Loucy (cell line): Measurements from ENCODE around the gene CENPA.

Experiments
- H2AFZ ChIP-seq: fragments of 200-600 bp; sonication (generic); 2 replicates; pipeline ENCODE4 v1.6.0; 2016; ENCODE audit warnings: antibody characterized with exemption, mild to moderate bottlenecking, low read length, moderate library complexity
- H3F3A ChIP-seq: fragments of 200-600 bp; 2 replicates; pipeline ENCODE4 v1.6.0; 2016; ENCODE audit warnings: antibody characterized with exemption, low read depth, mild to moderate bottlenecking
- H3K27me3 ChIP-seq: fragments of 200-600 bp; sonication (generic); 2 replicates; pipeline ENCODE4 v1.6.1; 2014; ENCODE audit warnings: low read length, mild to moderate bottlenecking; ENCODE audit not compliant: insufficient read depth, poor library complexity, severe bottlenecking
- H3K36me3 ChIP-seq: fragments of 200-600 bp; sonication (generic); 2 replicates; pipeline ENCODE4 v1.6.1; 2016; ENCODE audit warnings: low read length; ENCODE audit not compliant: insufficient read depth
- H3K4me1 ChIP-seq: fragments of 200-600 bp; sonication (generic); 2 replicates; pipeline ENCODE4 v1.5.1; 2014; ENCODE audit warnings: low read length, mild to moderate bottlenecking; ENCODE audit not compliant: insufficient read depth, poor library complexity, severe bottlenecking
- H3K4me2 ChIP-seq: fragments of 200-600 bp; sonication (generic); 2 replicates; pipeline ENCODE4 v1.6.0; 2014; ENCODE audit warnings: antibody characterized with exemption, low read length, low read depth, mild to moderate bottlenecking; ENCODE audit not compliant: poor library complexity, severe bottlenecking
- H3K4me3 ChIP-seq: fragments of 200-600 bp; sonication (generic); 2 replicates; pipeline ENCODE4 v1.5.1; 2014; ENCODE audit warnings: low read length, mild to moderate bottlenecking, mixed read lengths; ENCODE audit not compliant: poor library complexity, severe bottlenecking
- H3K79me2 ChIP-seq: fragments of 200-600 bp; sonication (generic); 2 replicates; pipeline ENCODE4 v1.6.1; 2014; ENCODE audit warnings: low read length; ENCODE audit not compliant: insufficient read depth
- H3K9ac ChIP-seq: fragments of 200-600 bp; sonication (generic); 2 replicates; pipeline ENCODE4 v1.6.0; 2014; ENCODE audit warnings: mild to moderate bottlenecking, low read depth, low read length, moderate library complexity; ENCODE audit not compliant: poor library complexity, severe bottlenecking
- H3K9me2 ChIP-seq: fragments of 200-600 bp; sonication (generic); replicated peaks from 2 replicates; pipeline ENCODE4 v1.6.1; 2016; ENCODE audit warnings: low read depth, low read length, mixed read lengths
- H3K9me3 ChIP-seq: fragments of 200-600 bp; sonication (generic); 2 replicates; pipeline ENCODE4 v1.6.1; 2014; ENCODE audit warnings: mild to moderate bottlenecking, antibody characterized with exemption, low read length, low read depth; ENCODE audit not compliant: insufficient read depth
- H4K20me1 ChIP-seq: fragments of 200-600 bp; sonication (generic); 2 replicates; pipeline ENCODE4 v1.6.0; 2014; ENCODE audit warnings: antibody characterized with exemption, low read length, mild to moderate bottlenecking; ENCODE audit not compliant: insufficient read depth, poor library complexity, severe bottlenecking
- EZH2phosphoT487 ChIP-seq: fragments of 200-600 bp; IDR thresholded peaks from 2 replicates; pipeline ENCODE4 v1.6.1; 2018; ENCODE audit warnings: antibody characterized with exemption, mild to moderate bottlenecking, moderate library complexity, borderline replicate concordance
- TF ChIP-seq, protein P1 (sequence below): fragments of 200-600 bp; sonication (generic); conservative IDR thresholded peaks from 2 replicates; pipeline ENCODE4 v1.5.1; 2014; ENCODE audit warnings: mild to moderate bottlenecking, antibody characterized with exemption, low read length

Gene CENPA

DNA sequence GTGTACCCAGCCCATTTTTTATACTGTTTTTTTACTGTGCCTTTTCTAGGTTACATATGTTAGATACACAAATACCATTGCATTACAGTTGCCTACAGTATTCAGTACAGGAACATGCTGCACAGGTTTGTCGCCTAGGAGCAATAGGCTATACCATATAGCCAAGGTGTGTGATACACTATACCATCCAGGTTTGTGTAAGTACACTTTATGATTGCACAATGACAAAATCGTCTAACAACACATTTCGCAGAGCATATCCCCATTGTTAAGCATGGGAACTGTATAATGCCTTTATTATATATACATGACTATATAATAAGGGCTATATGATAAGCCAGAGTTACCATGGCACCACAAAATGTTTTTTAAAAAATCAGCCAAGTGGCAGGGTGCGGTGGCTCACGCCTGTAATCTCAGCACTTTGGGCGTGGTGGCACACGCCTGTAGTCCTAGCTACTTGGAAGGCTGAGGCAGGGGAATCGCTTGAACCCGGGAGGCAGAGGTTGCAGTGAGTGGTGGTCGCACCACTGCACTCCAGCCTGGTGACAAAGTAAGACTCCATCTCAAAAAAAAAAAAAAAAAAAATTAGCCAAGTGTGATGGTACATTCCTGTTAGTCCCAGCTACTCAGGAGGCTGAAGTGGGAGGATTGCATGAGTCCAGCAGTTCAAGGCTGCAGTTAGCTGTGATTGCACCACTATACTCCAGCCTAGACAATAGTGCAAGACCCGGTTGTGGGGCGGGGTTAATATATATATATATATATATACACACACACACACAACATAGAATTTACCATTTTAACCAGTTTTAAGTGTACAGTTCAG lies 2.8 kb upstream of the CENPA start:
- no peak overlapping the region for H2AFZ ChIP-seq
- TF ChIP-seq, protein P1, sequence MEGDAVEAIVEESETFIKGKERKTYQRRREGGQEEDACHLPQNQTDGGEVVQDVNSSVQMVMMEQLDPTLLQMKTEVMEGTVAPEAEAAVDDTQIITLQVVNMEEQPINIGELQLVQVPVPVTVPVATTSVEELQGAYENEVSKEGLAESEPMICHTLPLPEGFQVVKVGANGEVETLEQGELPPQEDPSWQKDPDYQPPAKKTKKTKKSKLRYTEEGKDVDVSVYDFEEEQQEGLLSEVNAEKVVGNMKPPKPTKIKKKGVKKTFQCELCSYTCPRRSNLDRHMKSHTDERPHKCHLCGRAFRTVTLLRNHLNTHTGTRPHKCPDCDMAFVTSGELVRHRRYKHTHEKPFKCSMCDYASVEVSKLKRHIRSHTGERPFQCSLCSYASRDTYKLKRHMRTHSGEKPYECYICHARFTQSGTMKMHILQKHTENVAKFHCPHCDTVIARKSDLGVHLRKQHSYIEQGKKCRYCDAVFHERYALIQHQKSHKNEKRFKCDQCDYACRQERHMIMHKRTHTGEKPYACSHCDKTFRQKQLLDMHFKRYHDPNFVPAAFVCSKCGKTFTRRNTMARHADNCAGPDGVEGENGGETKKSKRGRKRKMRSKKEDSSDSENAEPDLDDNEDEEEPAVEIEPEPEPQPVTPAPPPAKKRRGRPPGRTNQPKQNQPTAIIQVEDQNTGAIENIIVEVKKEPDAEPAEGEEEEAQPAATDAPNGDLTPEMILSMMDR = no peak
- TF ChIP-seq EZH2phosphoT487 = no peak
- H3F3A ChIP-seq = no peaks in the 10 kb centered on the region
- no peak overlapping the region for H3K4me2 ChIP-seq
- H3K9me3 ChIP-seq = no peaks in the 10 kb centered on the region
- no peaks in the 10 kb centered on the region for H3K27me3 ChIP-seq
- H3K4me1 ChIP-seq = peaks cover 8% of the 10 kb centered on the region
- H3K9me2 ChIP-seq = no peaks in the 10 kb centered on the region
- peaks cover 7% of the 10 kb centered on the region for H4K20me1 ChIP-seq
- peaks cover 22% of the 10 kb centered on the region for H3K79me2 ChIP-seq
- no peak overlapping the region for H3K9ac ChIP-seq
- H3K4me3 ChIP-seq = no peak overlapping the region
- peaks cover 15% of the 10 kb centered on the region; the same call in 1 of the 2 replicates for H3K36me3 ChIP-seq

DNA sequence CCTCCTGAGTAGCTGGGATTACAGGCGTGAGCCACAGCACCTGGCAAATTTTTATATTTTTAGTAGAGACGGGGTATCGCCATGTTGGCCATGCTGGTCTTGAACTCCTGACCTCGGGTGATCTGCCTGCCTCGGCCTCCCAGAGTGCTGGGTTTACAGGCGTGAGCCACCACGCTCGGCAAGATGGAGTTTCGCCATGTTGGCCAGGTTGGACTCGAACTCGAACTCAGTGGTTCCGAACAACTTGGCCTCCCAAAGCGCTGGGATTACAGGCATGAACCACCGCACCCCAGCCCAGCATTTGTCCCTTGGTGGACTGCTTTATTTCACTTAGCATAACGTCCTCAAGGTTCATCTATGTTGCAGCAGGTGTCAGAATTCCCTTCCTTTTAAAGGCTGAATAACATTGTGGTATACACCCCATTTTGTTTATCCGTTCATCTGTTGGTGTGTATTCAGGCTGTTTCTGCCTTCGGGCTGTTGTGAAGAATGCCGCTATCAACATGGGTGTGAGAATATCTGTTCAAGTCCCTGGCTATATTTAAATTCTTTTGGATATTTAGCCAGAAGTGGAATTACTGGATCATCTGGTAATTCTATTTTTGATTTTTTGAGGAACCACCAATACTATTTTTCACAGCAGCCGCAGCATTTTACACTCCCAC lies 1.2 kb upstream of the CENPA start:
- H3K9me2 ChIP-seq = no peaks in the 10 kb centered on the region
- no peaks in the 10 kb centered on the region for H3K27me3 ChIP-seq
- peak overlapping the region; percentile 41 for H3K9ac ChIP-seq
- no peaks in the 10 kb centered on the region for H3F3A ChIP-seq
- peak overlapping the region; percentile 86 for H3K4me3 ChIP-seq
- peaks cover 38% of the 10 kb centered on the region for H3K79me2 ChIP-seq
- peaks cover 23% of the 10 kb centered on the region for H3K4me1 ChIP-seq
- no peak for TF ChIP-seq EZH2phosphoT487
- TF ChIP-seq, protein P1 = no peak
- peak overlapping the region; percentile 81 for H2AFZ ChIP-seq
- peaks cover 8% of the 10 kb centered on the region for H4K20me1 ChIP-seq
- H3K4me2 ChIP-seq = peak overlapping the region; percentile 68
- H3K9me3 ChIP-seq = no peaks in the 10 kb centered on the region
- peaks cover 10% of the 10 kb centered on the region; the same call in 1 of the 2 replicates for H3K36me3 ChIP-seq

DNA sequence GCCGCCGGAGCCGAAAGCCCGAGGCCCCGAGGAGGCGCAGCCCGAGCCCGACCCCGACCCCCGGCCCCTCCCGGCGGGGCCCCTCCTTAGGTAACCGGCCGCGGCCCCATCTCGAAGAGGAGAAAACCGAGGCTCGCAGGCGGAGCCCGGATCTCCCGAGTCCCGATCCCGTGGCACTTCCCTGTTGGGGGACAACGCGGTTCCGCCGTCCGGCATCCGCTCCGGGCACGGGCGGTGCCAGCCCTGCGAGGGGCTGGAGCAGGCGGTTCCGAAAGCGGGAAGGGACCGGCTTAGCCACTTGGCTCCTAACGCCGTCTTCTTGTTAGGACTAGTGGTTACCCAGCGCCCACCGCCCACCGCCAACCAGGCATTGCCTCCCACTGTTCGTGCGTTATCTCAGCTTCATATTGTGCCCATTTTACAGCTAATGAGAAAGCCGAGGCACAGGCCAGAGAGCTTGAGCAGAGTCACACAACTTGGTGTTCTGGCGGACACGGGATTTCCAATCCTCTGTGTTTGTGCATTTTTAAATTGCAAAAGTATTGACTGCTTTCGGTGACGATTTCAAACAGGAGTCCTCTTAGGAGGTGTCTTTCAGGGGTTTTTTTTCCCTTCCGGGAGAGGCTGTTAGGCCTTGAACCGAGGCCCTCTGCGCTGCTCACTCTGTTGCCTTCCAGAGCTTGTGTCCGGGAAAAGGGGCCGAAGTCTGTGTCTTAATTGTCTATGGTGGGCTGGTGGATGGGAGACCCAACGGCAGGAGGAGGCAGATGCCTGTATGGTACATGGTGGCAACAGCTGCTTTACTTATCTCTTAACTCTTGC lies 562 bp downstream of the CENPA start:
- Histone ChIP-seq H3F3A (no peaks in the 10 kb centered on the region), H3K79me2 (peaks cover 53% of the 10 kb centered on the region), H3K4me2 (peak overlapping the region; percentile 75), H3K9me2 (no peaks in the 10 kb centered on the region), H3K9ac (peak overlapping the region; percentile 90), H3K27me3 (no peaks in the 10 kb centered on the region), H4K20me1 (peaks cover 12% of the 10 kb centered on the region), H3K9me3 (peaks cover 3% of the 10 kb centered on the region), H3K4me1 (peaks cover 26% of the 10 kb centered on the region), H3K36me3 (peaks cover 7% of the 10 kb centered on the region; the same call in 1 of the 2 replicates), H2AFZ (peak overlapping the region; percentile 56), H3K4me3 (peak overlapping the region; percentile 86)
- TF ChIP-seq, protein P1 = no peak
- TF ChIP-seq EZH2phosphoT487 = no peak
